ENCODE results near the gene SLIT1.

DNA sequence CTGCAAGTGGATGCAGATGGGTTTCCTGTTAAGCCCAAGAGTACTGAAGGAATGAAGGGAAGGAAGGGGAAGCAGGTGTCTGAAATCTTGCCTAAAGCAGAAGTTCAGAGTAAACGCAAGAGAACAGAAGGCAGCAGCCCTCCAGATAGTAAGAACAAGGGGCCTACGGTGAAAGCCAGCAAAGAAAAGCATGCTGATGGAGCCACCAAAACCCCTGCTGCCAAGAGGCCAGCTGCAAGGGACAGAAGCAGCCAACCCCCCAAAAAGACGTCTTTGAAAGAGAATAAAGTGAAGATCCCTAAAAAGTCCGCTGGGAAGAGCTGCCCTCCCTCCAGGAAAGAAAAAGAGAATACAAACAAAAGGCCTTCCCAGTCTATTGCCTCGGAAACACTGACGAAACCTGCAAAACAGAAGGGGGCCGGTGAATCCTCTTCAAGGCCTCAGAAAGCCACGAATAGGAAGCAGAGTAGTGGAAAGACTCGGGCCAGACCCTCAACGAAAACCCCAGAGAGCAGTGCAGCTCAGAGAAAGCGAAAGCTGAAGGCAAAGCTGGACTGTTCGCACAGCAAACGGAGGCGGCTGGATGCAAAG lies 201.1 kb downstream of the SLIT1 start:
- TF ChIP-seq, protein P1, sequence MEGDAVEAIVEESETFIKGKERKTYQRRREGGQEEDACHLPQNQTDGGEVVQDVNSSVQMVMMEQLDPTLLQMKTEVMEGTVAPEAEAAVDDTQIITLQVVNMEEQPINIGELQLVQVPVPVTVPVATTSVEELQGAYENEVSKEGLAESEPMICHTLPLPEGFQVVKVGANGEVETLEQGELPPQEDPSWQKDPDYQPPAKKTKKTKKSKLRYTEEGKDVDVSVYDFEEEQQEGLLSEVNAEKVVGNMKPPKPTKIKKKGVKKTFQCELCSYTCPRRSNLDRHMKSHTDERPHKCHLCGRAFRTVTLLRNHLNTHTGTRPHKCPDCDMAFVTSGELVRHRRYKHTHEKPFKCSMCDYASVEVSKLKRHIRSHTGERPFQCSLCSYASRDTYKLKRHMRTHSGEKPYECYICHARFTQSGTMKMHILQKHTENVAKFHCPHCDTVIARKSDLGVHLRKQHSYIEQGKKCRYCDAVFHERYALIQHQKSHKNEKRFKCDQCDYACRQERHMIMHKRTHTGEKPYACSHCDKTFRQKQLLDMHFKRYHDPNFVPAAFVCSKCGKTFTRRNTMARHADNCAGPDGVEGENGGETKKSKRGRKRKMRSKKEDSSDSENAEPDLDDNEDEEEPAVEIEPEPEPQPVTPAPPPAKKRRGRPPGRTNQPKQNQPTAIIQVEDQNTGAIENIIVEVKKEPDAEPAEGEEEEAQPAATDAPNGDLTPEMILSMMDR (IDR thresholded peaks at IDR 0.05): no peak
- no peak for TF ChIP-seq EZH2 (IDR thresholded peaks at IDR 0.05; ENCODE audit: borderline replicate concordance, insufficient read depth, low read depth, low read length, poor library complexity, severe bottlenecking)
